OCI-LY3 (cell line): Measurements from ENCODE around the gene ITIH5.

Experiments used
- H2AFZ ChIP-seq: fragments of 200-600, 300-600 bp; shearing (Covaris generic); 2 replicates; pipeline ENCODE4 v1.6.0; 2014; ENCODE audit warnings: antibody characterized with exemption, low read depth, low read length
- H3K27ac ChIP-seq: fragments of 200-600, 300-600 bp; sonication (generic); 2 replicates; pipeline ENCODE4 v1.5.1; 2014; ENCODE audit warnings: mild to moderate bottlenecking, low read length, moderate library complexity, mixed read lengths
- H3K27me3 ChIP-seq: fragments of 200-600, 300-600 bp; sonication (generic); 2 replicates; pipeline ENCODE4 v1.6.1; 2014; ENCODE audit warnings: low read depth, low read length, mixed read lengths
- H3K36me3 ChIP-seq: fragments of 200-600, 300-600 bp; sonication (generic); replicated peaks from 2 replicates; pipeline ENCODE3; 2014; ENCODE audit warnings: low read depth, low read length, mixed read lengths
- H3K4me1 ChIP-seq: fragments of 300-600, 200-600 bp; sonication (generic); 2 replicates; pipeline ENCODE4 v1.6.1; 2014; ENCODE audit warnings: low read length, mixed read lengths
- H3K4me2 ChIP-seq: fragments of 200-600, 300-600 bp; sonication (generic); 2 replicates; pipeline ENCODE4 v1.6.1; 2014; ENCODE audit warnings: low read length, mixed read lengths
- H3K4me3 ChIP-seq: fragments of 300-600, 200-600 bp; sonication (generic); 2 replicates; pipeline ENCODE4 v1.5.1; 2014; ENCODE audit warnings: antibody characterized with exemption, mild to moderate bottlenecking, low read length, moderate library complexity
- H3K79me2 ChIP-seq: fragments of 300-600, 200-600 bp; shearing (Covaris generic); 2 replicates; pipeline ENCODE4 v1.6.1; 2014; ENCODE audit warnings: mild to moderate bottlenecking, low read length, mixed read lengths
- H3K9ac ChIP-seq: fragments of 300-600, 200-600 bp; shearing (Covaris generic); 2 replicates; pipeline ENCODE4 v1.6.0; 2014; ENCODE audit warnings: mild to moderate bottlenecking, low read length, moderate library complexity
- H3K9me3 ChIP-seq: fragments of 200-600, 300-600 bp; shearing (Covaris generic); 2 replicates; pipeline ENCODE4 v1.6.1; 2014; ENCODE audit warnings: low read length, mixed read lengths; ENCODE audit not compliant: insufficient read depth
- H4K20me1 ChIP-seq: fragments of 200-600, 300-600 bp; sonication (generic); 2 replicates; pipeline ENCODE4 v1.6.1; 2016; ENCODE audit warnings: low read length, mixed read lengths; ENCODE audit not compliant: insufficient read depth
- CTCF ChIP-seq: fragments of 200-600, 300-600 bp; sonication (generic); IDR thresholded peaks from 2 replicates; pipeline ENCODE4 v1.5.1; 2014; ENCODE audit warnings: antibody characterized with exemption, low read length, low read depth
- EZH2phosphoT487 ChIP-seq: fragments of 200-600 bp; shearing (Covaris generic); IDR thresholded peaks from 2 replicates; pipeline ENCODE4 v1.6.1; 2018; ENCODE audit warnings: antibody characterized with exemption, mixed run types, low read depth

Gene ITIH5

DNA sequence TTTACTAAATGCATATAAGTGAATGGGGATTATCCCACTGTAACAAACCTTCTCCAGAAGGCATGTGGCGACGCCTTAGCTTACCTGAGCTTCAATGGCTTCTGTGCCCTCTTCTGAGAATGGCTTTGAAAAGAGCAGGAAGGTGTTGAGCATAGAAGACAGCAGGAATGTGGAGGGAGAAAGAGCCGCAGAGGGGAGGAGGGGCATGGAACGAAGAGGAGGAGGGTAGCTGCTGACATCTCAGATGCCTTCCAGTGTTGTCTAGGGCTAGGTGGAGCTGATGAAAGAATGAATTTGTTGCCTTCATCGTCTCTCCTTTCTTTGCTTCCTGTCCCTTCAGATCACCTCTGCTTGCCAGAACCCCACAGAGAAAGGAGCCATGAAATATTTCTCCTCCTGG, 86.2 kb downstream of the ITIH5 start:
- H3K36me3 ChIP-seq, result no peaks in the 10 kb centered on the region
- no peaks in the 10 kb centered on the region for H3K9me3 ChIP-seq
- no peaks in the 10 kb centered on the region for H3K79me2 ChIP-seq
- H2AFZ ChIP-seq, result no peak overlapping the region
- no peak overlapping the region for H3K4me3 ChIP-seq
- no peak overlapping the region for H3K9ac ChIP-seq
- TF ChIP-seq EZH2phosphoT487 (no peak), CTCF (no peak)
- peaks cover 7% of the 10 kb centered on the region for H3K27me3 ChIP-seq
- no peak overlapping the region for H3K4me2 ChIP-seq
- H3K27ac ChIP-seq, result no peak overlapping the region
- no peaks in the 10 kb centered on the region for H4K20me1 ChIP-seq
- H3K4me1 ChIP-seq, result no peaks in the 10 kb centered on the region

- Histone ChIP-seq H3K4me3 (no peak overlapping the region), H3K9ac (no peak overlapping the region), H2AFZ (no peak overlapping the region), H3K9me3 (no peaks in the 10 kb centered on the region), H4K20me1 (no peaks in the 10 kb centered on the region), H3K4me2 (no peak overlapping the region), H3K27me3 (peaks cover 7% of the 10 kb centered on the region), H3K27ac (no peak overlapping the region), H3K36me3 (no peaks in the 10 kb centered on the region), H3K4me1 (no peaks in the 10 kb centered on the region), H3K79me2 (no peaks in the 10 kb centered on the region)
- TF ChIP-seq CTCF (no peak), EZH2phosphoT487 (no peak)
Observed at GRCh38 chr10:7579681-7580080, 87.1 kb downstream of the ITIH5 start.

DNA sequence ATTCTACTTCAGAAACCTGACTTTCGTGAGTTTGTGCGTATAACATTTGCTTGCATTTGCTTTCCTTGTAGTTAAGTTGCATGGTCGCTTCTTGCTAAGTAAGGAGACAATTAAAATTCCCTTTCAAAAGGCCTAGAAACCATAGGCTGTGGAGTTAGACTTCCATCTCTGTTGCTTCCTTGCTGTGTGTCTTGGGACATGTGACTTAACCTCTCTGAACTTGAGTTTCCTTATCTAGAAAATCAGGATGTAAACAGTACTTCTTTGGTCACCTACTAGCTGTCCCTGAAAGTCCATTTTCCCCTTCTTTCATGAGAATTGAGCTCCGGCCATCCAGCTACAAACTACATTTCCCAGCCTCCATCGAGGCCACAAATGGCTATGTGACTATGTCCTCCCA, 89.2 kb downstream of the ITIH5 start:
- Histone ChIP-seq H3K27ac (no peak overlapping the region), H3K4me2 (no peak overlapping the region), H3K9me3 (no peaks in the 10 kb centered on the region), H3K36me3 (no peaks in the 10 kb centered on the region), H3K4me1 (no peaks in the 10 kb centered on the region), H2AFZ (no peak overlapping the region), H3K79me2 (no peaks in the 10 kb centered on the region), H3K4me3 (no peak overlapping the region), H3K9ac (no peak overlapping the region), H3K27me3 (peaks cover 7% of the 10 kb centered on the region), H4K20me1 (no peaks in the 10 kb centered on the region)
- no peak for TF ChIP-seq EZH2phosphoT487
- no peak for TF ChIP-seq CTCF

DNA sequence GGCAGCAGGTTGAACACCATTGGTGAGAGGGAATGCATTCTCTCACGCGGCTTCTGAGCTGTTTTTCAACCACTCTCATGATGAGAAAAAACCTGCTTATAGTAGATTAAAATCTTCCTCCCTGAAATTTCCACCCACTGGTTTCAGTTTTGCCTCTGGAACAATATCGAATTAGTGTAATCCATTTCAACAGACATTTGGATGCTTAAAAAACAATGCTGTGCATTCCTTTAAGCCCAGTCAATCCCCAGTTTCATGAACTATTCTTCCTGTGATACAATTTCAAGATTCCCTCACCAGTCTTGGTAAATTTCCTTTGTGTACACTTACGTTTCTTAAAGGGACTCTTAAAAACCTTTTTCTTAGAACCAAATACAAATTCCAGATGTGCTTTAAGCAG, 89.6 kb downstream of the ITIH5 start:
- Histone ChIP-seq H3K27ac (no peak overlapping the region), H3K79me2 (no peaks in the 10 kb centered on the region), H3K36me3 (no peaks in the 10 kb centered on the region), H3K27me3 (peaks cover 7% of the 10 kb centered on the region), H3K4me1 (no peaks in the 10 kb centered on the region), H3K4me2 (no peak overlapping the region), H3K9me3 (no peaks in the 10 kb centered on the region), H2AFZ (no peak overlapping the region), H3K4me3 (no peak overlapping the region), H4K20me1 (no peaks in the 10 kb centered on the region), H3K9ac (no peak overlapping the region)
- TF ChIP-seq CTCF, result no peak
- TF ChIP-seq EZH2phosphoT487, result no peak
